Endothelial cell (in vitro differentiated cells): ENCODE data around the gene CD180. TPM values are rescaled to one million over a fixed set of nuclear protein-coding genes. Genes with fewer than 3 reads are reported as not detected.

ENCODE experiments used
- DNase-seq: peaks from one replicate; pipeline ENCODE4 v3.0.0; 2021; ENCODE audit warnings: low spot score
- H3K27ac Mint-ChIP-seq: one replicate; pipeline ENCODE4 v1.8.0; 2021; ENCODE audit warnings: mixed read lengths, inconsistent platforms; ENCODE audit not compliant: unreplicated experiment
- H3K27me3 Mint-ChIP-seq: one replicate; pipeline ENCODE4 v1.8.0; 2021; ENCODE audit warnings: mild to moderate bottlenecking, moderate library complexity, mixed read lengths, inconsistent platforms; ENCODE audit not compliant: unreplicated experiment
- H3K36me3 Mint-ChIP-seq: one replicate; pipeline ENCODE4 v1.8.0; 2021; ENCODE audit warnings: mild to moderate bottlenecking, low read depth, mixed read lengths, inconsistent platforms; ENCODE audit not compliant: unreplicated experiment
- H3K4me1 Mint-ChIP-seq: one replicate; pipeline ENCODE4 v1.8.0; 2021; ENCODE audit warnings: mild to moderate bottlenecking, mixed read lengths, inconsistent platforms; ENCODE audit not compliant: unreplicated experiment
- H3K4me3 Mint-ChIP-seq: one replicate; pipeline ENCODE4 v1.8.0; 2021; ENCODE audit warnings: mild to moderate bottlenecking, mixed read lengths, inconsistent platforms; ENCODE audit not compliant: unreplicated experiment
- H3K9me3 Mint-ChIP-seq: one replicate; pipeline ENCODE4 v1.8.0; 2021; ENCODE audit warnings: mixed read lengths, inconsistent platforms; ENCODE audit not compliant: unreplicated experiment
- total RNA-seq: library from RNA; stranded (reverse); fragmentation: NEBNext Ultra II Directional; extraction: Animal tissue kit (Norgen Biotek cat#: 25700); gene quantifications from one replicate; pipeline ENCODE4 v1.2.1, GENCODE V29; 2021; ENCODE audit not compliant: unreplicated experiment
- TF ChIP-seq, protein P1 (sequence below): fragments of 200-600 bp; sonication (generic); IDR thresholded peaks from one replicate; pipeline ENCODE4 v1.5.0; 2021; ENCODE audit warnings: antibody characterized with exemption; ENCODE audit not compliant: unreplicated experiment

The CD180 gene
- total RNA-seq, 1 donor from 2014 or later, result not detected

DNA sequence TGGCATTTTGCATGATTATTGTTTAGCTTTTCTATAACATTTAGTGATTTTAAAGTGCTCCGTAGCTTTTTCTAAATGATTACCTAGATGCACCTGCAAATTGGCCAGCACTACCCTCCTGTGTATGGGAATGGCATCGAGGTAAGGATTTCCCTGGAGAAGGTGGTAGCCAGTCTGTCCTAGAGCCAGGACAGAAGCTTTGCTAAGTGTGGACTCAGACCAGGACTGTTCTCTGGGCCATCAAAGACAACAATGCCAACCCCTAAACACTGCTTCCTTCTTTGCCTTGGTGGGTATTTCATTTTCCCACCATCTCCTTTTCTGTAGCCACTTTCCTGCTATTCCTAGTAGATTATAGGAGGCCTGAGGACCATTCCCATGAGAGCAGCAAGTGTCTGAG lies 53.0 kb downstream of the CD180 start:
- Mint-ChIP-seq H3K4me3 (no peak overlapping the region), H3K9me3 (no peaks in the 10 kb centered on the region), H3K36me3 (peaks cover 63% of the 10 kb centered on the region), H3K4me1 (no peaks in the 10 kb centered on the region), H3K27ac (no peak overlapping the region), H3K27me3 (no peaks in the 10 kb centered on the region)
- DNase-seq, result no peak
- TF ChIP-seq, protein P1, sequence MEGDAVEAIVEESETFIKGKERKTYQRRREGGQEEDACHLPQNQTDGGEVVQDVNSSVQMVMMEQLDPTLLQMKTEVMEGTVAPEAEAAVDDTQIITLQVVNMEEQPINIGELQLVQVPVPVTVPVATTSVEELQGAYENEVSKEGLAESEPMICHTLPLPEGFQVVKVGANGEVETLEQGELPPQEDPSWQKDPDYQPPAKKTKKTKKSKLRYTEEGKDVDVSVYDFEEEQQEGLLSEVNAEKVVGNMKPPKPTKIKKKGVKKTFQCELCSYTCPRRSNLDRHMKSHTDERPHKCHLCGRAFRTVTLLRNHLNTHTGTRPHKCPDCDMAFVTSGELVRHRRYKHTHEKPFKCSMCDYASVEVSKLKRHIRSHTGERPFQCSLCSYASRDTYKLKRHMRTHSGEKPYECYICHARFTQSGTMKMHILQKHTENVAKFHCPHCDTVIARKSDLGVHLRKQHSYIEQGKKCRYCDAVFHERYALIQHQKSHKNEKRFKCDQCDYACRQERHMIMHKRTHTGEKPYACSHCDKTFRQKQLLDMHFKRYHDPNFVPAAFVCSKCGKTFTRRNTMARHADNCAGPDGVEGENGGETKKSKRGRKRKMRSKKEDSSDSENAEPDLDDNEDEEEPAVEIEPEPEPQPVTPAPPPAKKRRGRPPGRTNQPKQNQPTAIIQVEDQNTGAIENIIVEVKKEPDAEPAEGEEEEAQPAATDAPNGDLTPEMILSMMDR, result no peak

DNA sequence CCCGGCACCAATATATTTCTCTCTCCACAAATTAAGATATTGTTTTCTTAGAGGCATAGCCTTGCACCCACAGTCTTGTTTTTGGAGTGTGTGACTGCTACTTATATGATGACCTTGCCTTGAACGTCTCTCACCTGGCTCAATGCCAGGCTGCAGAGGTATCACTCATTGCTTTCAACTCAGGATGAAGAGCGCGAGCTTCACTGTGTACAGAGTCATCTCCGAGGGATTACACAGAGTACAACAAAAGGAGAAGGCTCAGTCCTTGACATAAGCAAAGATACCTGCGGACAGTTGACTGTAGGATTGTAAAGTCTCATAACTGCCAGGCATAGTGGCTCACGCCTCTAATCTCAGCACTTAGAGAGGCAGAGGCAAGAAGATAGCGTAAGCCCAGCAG lies 53.8 kb downstream of the CD180 start:
- no peaks in the 10 kb centered on the region for H3K4me1 Mint-ChIP-seq
- DNase-seq, result no peak
- TF ChIP-seq, protein P1, result no peak
- H3K27ac Mint-ChIP-seq, result no peak overlapping the region
- H3K4me3 Mint-ChIP-seq, result no peak overlapping the region
- no peaks in the 10 kb centered on the region for H3K9me3 Mint-ChIP-seq
- H3K36me3 Mint-ChIP-seq, result peaks cover 65% of the 10 kb centered on the region
- no peaks in the 10 kb centered on the region for H3K27me3 Mint-ChIP-seq

DNA sequence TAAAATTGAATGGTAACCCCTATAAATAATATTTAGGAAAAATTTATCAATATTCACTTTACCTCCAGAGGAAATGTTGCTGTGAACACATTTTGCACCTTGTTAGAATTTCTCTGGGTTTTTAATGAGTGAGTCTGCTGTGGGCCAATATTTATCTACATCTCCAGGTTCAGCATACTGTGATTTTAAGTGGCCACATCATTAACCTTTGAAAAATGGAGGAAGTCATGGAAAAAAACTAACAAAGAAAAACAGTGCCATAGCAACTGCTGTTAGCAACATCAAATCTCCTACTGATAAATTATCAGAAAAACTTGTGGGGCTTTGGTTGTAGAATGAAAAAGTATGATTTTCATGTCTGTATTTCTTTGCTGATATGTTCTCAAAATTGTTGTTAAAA lies 55.0 kb downstream of the CD180 start:
- no peaks in the 10 kb centered on the region for H3K27me3 Mint-ChIP-seq
- H3K27ac Mint-ChIP-seq, result no peak overlapping the region
- TF ChIP-seq, protein P1, result no peak
- no peak for DNase-seq
- H3K4me3 Mint-ChIP-seq, result no peak overlapping the region
- H3K9me3 Mint-ChIP-seq, result no peaks in the 10 kb centered on the region
- H3K4me1 Mint-ChIP-seq, result no peaks in the 10 kb centered on the region
- H3K36me3 Mint-ChIP-seq, result peaks cover 57% of the 10 kb centered on the region

DNA sequence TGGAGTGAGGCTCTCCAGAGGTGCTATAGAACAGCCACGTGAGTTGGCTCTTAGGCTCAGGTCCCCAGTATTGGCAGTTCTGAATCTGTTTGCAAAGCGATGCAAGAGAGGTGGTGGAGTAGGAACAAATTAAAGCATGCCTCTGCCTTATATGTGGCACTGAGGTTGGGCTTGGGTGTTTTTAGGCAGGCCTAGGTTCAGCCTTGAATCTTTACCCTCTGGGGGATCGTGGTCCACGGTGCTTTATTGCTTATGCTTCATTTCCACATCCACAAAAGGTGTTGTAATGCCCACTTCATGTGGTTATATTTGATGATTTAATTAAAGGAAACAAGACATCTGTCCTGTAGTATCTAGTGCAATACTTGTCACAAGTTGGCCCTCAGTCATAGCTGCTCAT lies 56.2 kb downstream of the CD180 start:
- no peak overlapping the region for H3K4me3 Mint-ChIP-seq
- TF ChIP-seq, protein P1, result no peak
- peaks cover 3% of the 10 kb centered on the region for H3K27me3 Mint-ChIP-seq
- H3K9me3 Mint-ChIP-seq, result no peaks in the 10 kb centered on the region
- no peak overlapping the region for H3K27ac Mint-ChIP-seq
- peaks cover 58% of the 10 kb centered on the region for H3K36me3 Mint-ChIP-seq
- H3K4me1 Mint-ChIP-seq, result no peaks in the 10 kb centered on the region
- no peak for DNase-seq

DNA sequence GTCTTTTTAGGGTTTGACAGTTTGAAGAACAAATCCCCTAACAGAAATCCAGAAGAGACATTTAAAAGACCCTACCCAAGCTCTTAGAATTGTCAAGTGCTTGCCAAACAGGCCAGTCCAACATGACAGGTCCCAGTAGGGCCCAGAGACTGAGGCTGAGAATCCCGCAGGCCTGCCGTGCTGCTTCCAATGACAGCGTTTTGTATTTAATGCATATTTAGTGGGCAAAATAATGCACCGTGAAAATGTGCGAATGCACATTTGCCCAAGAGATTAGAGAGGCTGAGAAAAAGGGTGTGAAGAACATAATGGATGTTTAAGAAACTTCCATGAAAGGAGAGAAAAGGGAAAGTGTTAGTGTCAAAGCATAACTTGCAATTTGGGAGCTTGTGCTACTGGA lies 57.6 kb downstream of the CD180 start:
- TF ChIP-seq, protein P1, result no peak
- H3K9me3 Mint-ChIP-seq, result no peaks in the 10 kb centered on the region
- H3K4me1 Mint-ChIP-seq, result no peaks in the 10 kb centered on the region
- H3K27ac Mint-ChIP-seq, result no peak overlapping the region
- H3K27me3 Mint-ChIP-seq, result peaks cover 3% of the 10 kb centered on the region
- no peak overlapping the region for H3K4me3 Mint-ChIP-seq
- no peak for DNase-seq
- peaks cover 47% of the 10 kb centered on the region for H3K36me3 Mint-ChIP-seq
